SJCRH30 (cell line): Measurements from ENCODE around the gene IGF2BP1. TPM values are rescaled to one million over a fixed set of nuclear protein-coding genes. Genes with fewer than 3 reads are reported as not detected.
"Not testable (repeated sequence)": the region's sequence is repeated elsewhere in the genome, so short reads cannot be mapped to it uniquely, and the experiment has no call there.

Source experiments
- DNase-seq, 2 experiments: peaks; one replicate each; pipeline ENCODE4 v3.0.0-alpha.2; 2015 to 2020
- H3K27ac ChIP-seq: fragments of 250-450 bp; sonication (Bioruptor Pico); 2 replicates; pipeline ENCODE4 v1.5.1; 2020; ENCODE audit warnings: mild to moderate bottlenecking, moderate library complexity
- H3K27me3 ChIP-seq: fragments of 250-450 bp; sonication (Bioruptor Pico); 2 replicates; pipeline ENCODE4 v1.5.1; 2020; ENCODE audit warnings: mild to moderate bottlenecking, moderate library complexity
- H3K36me3 ChIP-seq: fragments of 250-450 bp; sonication (Bioruptor Pico); 2 replicates; pipeline ENCODE4 v1.5.1; 2020; ENCODE audit warnings: mild to moderate bottlenecking, moderate library complexity
- H3K4me1 ChIP-seq: fragments of 250-450 bp; sonication (Bioruptor Pico); 2 replicates; pipeline ENCODE4 v1.5.1; 2020; ENCODE audit warnings: mild to moderate bottlenecking, moderate library complexity
- H3K4me3 ChIP-seq: fragments of 250-450 bp; sonication (Bioruptor Pico); 2 replicates; pipeline ENCODE4 v1.5.1; 2020; ENCODE audit warnings: mild to moderate bottlenecking, moderate library complexity
- H3K9me3 ChIP-seq: fragments of 250-450 bp; sonication (Bioruptor Pico); replicated peaks from 2 replicates; pipeline ENCODE4 v1.5.1; 2020; ENCODE audit warnings: mild to moderate bottlenecking, moderate library complexity
- total RNA-seq: library from RNA; depleted of rRNA; stranded (reverse); fragments of >200 nt; shearing (Covaris generic); gene quantifications from 2 replicates; pipeline ENCODE4 v1.2.3, GENCODE V29; 2014

IGF2BP1 gene
- total RNA-seq, 1 experiment from 2014 or later, result 114 TPM

GRCh38 chr17:49021095-49021767, 24.0 kb downstream of the IGF2BP1 start:
- Histone ChIP-seq H3K9me3 (no peaks in the 10 kb centered on the region), H3K27ac (0 out of 2 replicates have a peak overlapping the region, but pooled peaks have one; percentile 42), H3K4me1 (peaks cover 22% of the 10 kb centered on the region), H3K36me3 (peaks cover 33% of the 10 kb centered on the region), H3K4me3 (no peak overlapping the region), H3K27me3 (no peaks in the 10 kb centered on the region)
- no peak for DNase-seq

- peaks cover 34% of the 10 kb centered on the region for H3K36me3 ChIP-seq
- peak overlapping the region; percentile 42; the same call in 1 of the 2 replicates for H3K27ac ChIP-seq
- no peaks in the 10 kb centered on the region for H3K9me3 ChIP-seq
- peaks cover 22% of the 10 kb centered on the region for H3K4me1 ChIP-seq
- no peaks in the 10 kb centered on the region for H3K27me3 ChIP-seq
- H3K4me3 ChIP-seq, result no peak overlapping the region
- no peak for DNase-seq
These were observed 24.6 kb downstream of the IGF2BP1 start for GRCh38 chr17:49021768-49022103.

GRCh38 chr17:49022391-49022941, 25.3 kb downstream of the IGF2BP1 start:
- peak overlapping the region; percentile 42; the same call in 1 of the 2 replicates for H3K27ac ChIP-seq
- H3K4me1 ChIP-seq, result peaks cover 22% of the 10 kb centered on the region
- H3K36me3 ChIP-seq, result peaks cover 40% of the 10 kb centered on the region
- H3K27me3 ChIP-seq, result no peaks in the 10 kb centered on the region
- no peak overlapping the region for H3K4me3 ChIP-seq
- no peaks in the 10 kb centered on the region for H3K9me3 ChIP-seq
- DNase-seq, result peak; percentile 47 to 74

GRCh38 chr17:49024523-49024922, 27.3 kb downstream of the IGF2BP1 start:
- Histone ChIP-seq H3K9me3 (no peaks in the 10 kb centered on the region), H3K36me3 (peaks cover 42% of the 10 kb centered on the region), H3K4me1 (peaks cover 22% of the 10 kb centered on the region), H3K27ac (no peak overlapping the region), H3K4me3 (no peak overlapping the region), H3K27me3 (no peaks in the 10 kb centered on the region)
- no peak for DNase-seq

- H3K4me1 ChIP-seq, result peaks cover 16% of the 10 kb centered on the region
These were observed 29.3 kb downstream of the IGF2BP1 start for GRCh38 chr17:49026447-49026846.

GRCh38 chr17:49028271-49028670, 31.1 kb downstream of the IGF2BP1 start:
- Histone ChIP-seq H3K4me1 (no peaks in the 10 kb centered on the region), H3K9me3 (no peaks in the 10 kb centered on the region), H3K27ac (no peak overlapping the region), H3K36me3 (peaks cover 60% of the 10 kb centered on the region), H3K27me3 (no peaks in the 10 kb centered on the region), H3K4me3 (no peak overlapping the region)
- DNase-seq, result no peak

More at GRCh38 chr17:49026447-49026846, 29.3 kb downstream of the IGF2BP1 start:
- not testable (repeated sequence) for H3K27ac ChIP-seq, H3K27me3 ChIP-seq, DNase-seq, H3K9me3 ChIP-seq, H3K4me3 ChIP-seq
- H3K36me3 ChIP-seq, result peaks cover 51% of the 10 kb centered on the region

GRCh38 chr17:49029801-49030200, 32.6 kb downstream of the IGF2BP1 start:
- H3K36me3 ChIP-seq, result peaks cover 66% of the 10 kb centered on the region
- H3K4me3 ChIP-seq, result no peak overlapping the region
- H3K9me3 ChIP-seq, result no peaks in the 10 kb centered on the region
- no peaks in the 10 kb centered on the region for H3K4me1 ChIP-seq
- no peaks in the 10 kb centered on the region for H3K27me3 ChIP-seq
- DNase-seq, result no peak
- no peak overlapping the region for H3K27ac ChIP-seq

GRCh38 chr17:49031965-49032928, 35.1 kb downstream of the IGF2BP1 start:
- Histone ChIP-seq H3K4me1 (no peaks in the 10 kb centered on the region), H3K27me3 (no peaks in the 10 kb centered on the region), H3K27ac (no peak overlapping the region), H3K4me3 (no peak overlapping the region), H3K36me3 (peaks cover 78% of the 10 kb centered on the region), H3K9me3 (no peaks in the 10 kb centered on the region)
- DNase-seq, result peak; percentile 74 to 91

GRCh38 chr17:49035470-49036269, 38.5 kb downstream of the IGF2BP1 start:
- no peaks in the 10 kb centered on the region for H3K9me3 ChIP-seq
- H3K27ac ChIP-seq, result no peak overlapping the region
- peaks cover 82% of the 10 kb centered on the region for H3K36me3 ChIP-seq
- DNase-seq, result peak; percentile 20 to 49
- H3K27me3 ChIP-seq, result no peaks in the 10 kb centered on the region
- H3K4me3 ChIP-seq, result no peak overlapping the region
- H3K4me1 ChIP-seq, result no peaks in the 10 kb centered on the region

GRCh38 chr17:49036270-49036626, 39.1 kb downstream of the IGF2BP1 start:
- Histone ChIP-seq H3K4me1 (no peaks in the 10 kb centered on the region), H3K36me3 (peaks cover 84% of the 10 kb centered on the region), H3K27me3 (no peaks in the 10 kb centered on the region), H3K4me3 (no peak overlapping the region), H3K9me3 (no peaks in the 10 kb centered on the region), H3K27ac (no peak overlapping the region)
- DNase-seq, result no peak

GRCh38 chr17:49038138-49038537, 41.0 kb downstream of the IGF2BP1 start:
- Histone ChIP-seq H3K36me3 (peaks cover 87% of the 10 kb centered on the region), H3K9me3 (no peaks in the 10 kb centered on the region), H3K27me3 (no peaks in the 10 kb centered on the region), H3K27ac (no peak overlapping the region), H3K4me3 (no peak overlapping the region), H3K4me1 (no peaks in the 10 kb centered on the region)
- DNase-seq, result no peak

GRCh38 chr17:49038544-49038943, 41.4 kb downstream of the IGF2BP1 start:
- DNase-seq, result no peak
- Histone ChIP-seq H3K4me3 (no peak overlapping the region), H3K36me3 (peaks cover 87% of the 10 kb centered on the region), H3K4me1 (no peaks in the 10 kb centered on the region), H3K27me3 (no peaks in the 10 kb centered on the region), H3K9me3 (no peaks in the 10 kb centered on the region), H3K27ac (no peak overlapping the region)

- peaks cover 90% of the 10 kb centered on the region for H3K36me3 ChIP-seq
- not testable (repeated sequence) for H3K4me3 ChIP-seq, H3K27ac ChIP-seq, H3K9me3 ChIP-seq, DNase-seq, H3K4me1 ChIP-seq, H3K27me3 ChIP-seq
These were observed 42.3 kb downstream of the IGF2BP1 start for GRCh38 chr17:49039518-49039917.

- H3K4me3 ChIP-seq, result no peak overlapping the region
- H3K9me3 ChIP-seq, result no peaks in the 10 kb centered on the region
- H3K4me1 ChIP-seq, result no peaks in the 10 kb centered on the region
- DNase-seq, result no peak
- no peaks in the 10 kb centered on the region for H3K27me3 ChIP-seq
- no peak overlapping the region for H3K27ac ChIP-seq
- peaks cover 93% of the 10 kb centered on the region for H3K36me3 ChIP-seq
These were observed 44.3 kb downstream of the IGF2BP1 start for GRCh38 chr17:49041527-49041926.
